CD4-positive, alpha-beta memory T cell (primary cell): ENCODE data around the gene SMARCE1. TPM values are rescaled to one million over a fixed set of nuclear protein-coding genes. Genes with fewer than 3 reads are reported as not detected.
"Not testable (repeated sequence)": the region's sequence is repeated elsewhere in the genome, so short reads cannot be mapped to it uniquely, and the experiment has no call there.

Experiments
- CTCF ChIA-PET: fragments of 350-600 bp; sonication (Branson Sonifier 250); formaldehyde crosslinking; loops from one replicate; lab custom pipeline; 2021; ENCODE audit warnings: inconsistent platforms; ENCODE audit not compliant: partially characterized antibody; lab: Charles Lee
- POLR2A ChIA-PET: fragments of 350-600 bp; sonication (Branson Sonifier 250); formaldehyde crosslinking; loops from one replicate; lab custom pipeline; 2021; ENCODE audit not compliant: partially characterized antibody; lab: Charles Lee
- DNase-seq, 5 donors: peaks; one replicate each; pipeline versions ENCODE4 v3.0.0 to v3.0.0-alpha.2; 2020 to 2022; ENCODE audit warnings: mixed read lengths in 1 of 5
- H3K27ac ChIP-seq: one replicate; pipeline ENCODE4 v1.7.0; 2013; ENCODE audit warnings: low read depth, low read length
- H3K27me3 ChIP-seq: 2 replicates; pipeline ENCODE4 v1.7.0; 2013; ENCODE audit warnings: mild to moderate bottlenecking, low read length, moderate library complexity; ENCODE audit not compliant: insufficient read depth
- H3K36me3 ChIP-seq: 2 replicates; pipeline ENCODE4 v1.7.0; 2013; ENCODE audit warnings: mild to moderate bottlenecking, low read length, moderate library complexity; ENCODE audit not compliant: insufficient read depth
- H3K4me1 ChIP-seq: 2 replicates; pipeline ENCODE4 v1.7.0; 2013; ENCODE audit warnings: mild to moderate bottlenecking, low read length, moderate library complexity; ENCODE audit not compliant: insufficient read depth
- H3K4me3 ChIP-seq, 2 donors: one replicate each; pipeline ENCODE4 v1.7.0; 2013; ENCODE audit warnings: low read length in 2 of 2, mild to moderate bottlenecking in 1 of 2
- H3K9me3 ChIP-seq, 2 donors: one replicate each; pipeline ENCODE4 v1.7.0; 2013; ENCODE audit warnings: low read length in 2 of 2, control low read depth in 1 of 2; ENCODE audit not compliant: control insufficient read depth in 1 of 2
- H3K27ac Mint-ChIP-seq, 7 donors: one replicate each; pipeline ENCODE4 v1.8.0; 2020 to 2021; ENCODE audit warnings: mixed read lengths in 7 of 7, mild to moderate bottlenecking in 6 of 7, inconsistent platforms in 3 of 7, moderate library complexity in 3 of 7
- H3K27me3 Mint-ChIP-seq, 2 donors: one replicate each; pipeline ENCODE4 v1.8.0; 2020 to 2021; ENCODE audit warnings: mixed read lengths in 2 of 2
- H3K36me3 Mint-ChIP-seq, 2 donors: one replicate each; pipeline ENCODE4 v1.8.0; 2020 to 2021; ENCODE audit warnings: mixed read lengths in 2 of 2, inconsistent platforms in 1 of 2, mild to moderate bottlenecking in 1 of 2
- H3K4me1 Mint-ChIP-seq, 4 donors: one replicate each; pipeline ENCODE4 v1.8.0; 2020 to 2021; ENCODE audit warnings: mixed read lengths in 4 of 4, mild to moderate bottlenecking in 1 of 4
- H3K4me3 Mint-ChIP-seq, 8 donors: one replicate each; pipeline ENCODE4 v1.8.0; 2020 to 2021; ENCODE audit warnings: mixed read lengths in 8 of 8, mild to moderate bottlenecking in 7 of 8, moderate library complexity in 6 of 8, inconsistent platforms in 3 of 8
- H3K9me3 Mint-ChIP-seq, 8 donors: one replicate each; pipeline ENCODE4 v1.8.0; 2020 to 2021; ENCODE audit warnings: mixed read lengths in 8 of 8, mild to moderate bottlenecking in 5 of 8, inconsistent platforms in 3 of 8, moderate library complexity in 1 of 8
- intact Hi-C: fragments of 100-400 bp; cut with micrococcal nuclease; formaldehyde crosslinking; loops from one replicate; pipeline ENCODE4 v1.15.1; 2023
- polyA plus RNA-seq, 2 donors: library from polyadenylated mRNA; unstranded; fragments of 300-500 nt; fragmentation: Illumina TruSeq; gene quantifications; one replicate each; pipeline ENCODE4 v1.2.3, GENCODE V29; 2021
- total RNA-seq, 2 experiments: library from RNA; stranded (reverse); gene quantifications; one replicate each; pipeline ENCODE4 v1.2.3, GENCODE V29; 2021

Gene SMARCE1
- total and polyA plus RNA-seq, 4 experiments from 2014 or later: 87.6 to 197 (median 119) TPM

DNA sequence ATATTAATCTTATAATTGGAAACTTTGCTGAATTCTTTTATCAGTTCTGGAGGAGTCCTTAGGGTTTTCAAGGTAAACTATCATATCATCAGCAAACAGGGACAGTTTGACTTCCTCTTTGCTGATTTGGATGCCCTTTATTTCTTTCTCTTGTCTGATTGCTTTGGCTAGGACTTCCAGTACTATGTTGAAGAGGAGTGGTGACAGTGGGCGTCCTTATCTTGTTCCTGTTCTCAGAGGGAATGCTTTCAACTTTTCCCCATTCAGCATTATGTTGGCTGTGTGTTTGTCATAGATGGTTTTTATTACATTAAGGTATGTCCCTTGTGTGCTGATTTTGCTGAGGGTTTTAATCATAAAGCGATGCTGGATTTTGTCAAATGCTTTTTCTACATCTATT is 62.7 kb downstream of the SMARCE1 start:
- H3K36me3 Mint-ChIP-seq: peaks cover 8 to 18% of the 10 kb centered on the region in 2 donors
- intact Hi-C loops, H3K27me3 ChIP-seq, H3K9me3 ChIP-seq, H3K4me3 ChIP-seq, DNase-seq, H3K27me3 Mint-ChIP-seq, H3K36me3 ChIP-seq, H3K27ac ChIP-seq: not testable (repeated sequence)
- peak overlapping the region in 4 of 8 donors; percentile 2 to 39 (median 12) for H3K4me3 Mint-ChIP-seq
- peaks cover 0 to 30% (median 23%) of the 10 kb centered on the region in 8 donors for H3K9me3 Mint-ChIP-seq
- H3K4me1 ChIP-seq: peaks cover 78% of the 10 kb centered on the region
- H3K4me1 Mint-ChIP-seq: peaks cover 65 to 97% (median 81%) of the 10 kb centered on the region in 4 donors
- peak overlapping the region; percentile 12 to 84 (median 63) for H3K27ac Mint-ChIP-seq
- ChIA-PET CTCF (interaction anchor here (1.0 to 1.8 kb wide), 3 partner anchors 23 to 35 kb away, joined by 4 to 6 read pairs (median 5); no protein-coding TSS in a partner anchor), POLR2A (interaction anchor here (1.1 to 5.9 kb wide), 2 partner anchors 20 kb away, joined by 4 to 166 read pairs; partner anchors contain the start of gene CCR7)

DNA sequence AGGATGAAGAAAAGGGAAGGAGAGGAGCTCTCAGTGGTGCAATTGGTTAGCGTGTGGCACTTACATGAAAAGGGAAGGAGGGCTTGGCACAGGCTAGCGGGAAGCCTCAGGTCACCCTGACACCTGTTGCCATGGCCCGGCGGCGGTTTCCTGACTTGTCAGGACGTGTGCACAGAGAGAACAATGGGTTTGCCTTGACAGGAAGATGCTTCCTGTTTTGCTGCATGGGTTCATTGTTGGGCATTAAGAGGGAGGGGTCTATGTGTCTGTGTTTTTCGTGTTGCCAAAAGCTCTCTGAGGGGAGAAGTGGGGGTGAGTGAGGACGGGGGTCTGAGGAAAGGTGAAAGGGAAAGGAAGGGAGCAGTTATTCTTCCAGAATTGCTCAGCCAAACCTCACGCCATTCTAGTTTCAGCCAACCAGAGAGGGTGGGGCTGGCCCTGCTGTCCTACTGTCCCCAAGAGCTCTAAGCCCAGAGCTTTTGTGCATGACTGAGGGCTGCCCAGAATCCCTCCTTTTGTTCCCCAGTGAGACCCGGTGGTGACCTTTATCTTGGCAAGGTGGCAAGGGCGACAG is 65.2 kb downstream of the SMARCE1 start:
- POLR2A ChIA-PET: interaction anchor here (0.8 to 5.9 kb wide), 19 partner anchors 9 to 1106 kb away, joined by 3 to 166 read pairs (median 5); partner anchors contain the start of genes CCR7 and EIF1

DNA sequence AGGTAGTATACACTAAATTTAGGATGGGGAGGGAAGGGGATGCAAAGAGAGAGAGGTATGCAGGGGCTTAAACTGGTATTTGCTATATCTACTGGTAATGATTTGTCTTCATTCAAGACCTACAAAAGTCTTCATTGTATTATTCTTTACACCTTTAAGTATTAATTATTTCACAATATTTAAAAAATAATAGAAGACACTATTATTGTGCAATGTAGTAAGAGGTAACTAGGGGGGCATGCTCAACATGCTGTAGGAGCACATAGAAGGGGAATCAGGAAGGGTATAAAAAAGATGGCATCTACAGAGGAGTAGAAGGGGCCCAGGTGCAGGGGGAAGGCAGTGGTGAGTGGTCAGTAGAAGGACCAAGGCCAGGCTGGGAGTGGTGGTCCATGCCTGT is 67.5 kb downstream of the SMARCE1 start:
- Histone ChIP-seq H3K4me1 (peaks cover 76% of the 10 kb centered on the region), H3K27me3 (no peaks in the 10 kb centered on the region), H3K36me3 (no peaks in the 10 kb centered on the region), H3K9me3 (no peaks in the 10 kb centered on the region), H3K27ac (no peak overlapping the region), H3K4me3 (no peak overlapping the region)
- H3K9me3 Mint-ChIP-seq: peaks cover 2 to 20% (median 17%) of the 10 kb centered on the region in 8 donors
- peaks cover 9 to 11% of the 10 kb centered on the region in 2 donors for H3K36me3 Mint-ChIP-seq
- H3K4me1 Mint-ChIP-seq: peaks cover 54 to 91% (median 73%) of the 10 kb centered on the region in 4 donors
- peak overlapping the region; percentile 10 to 95 (median 83) for H3K27ac Mint-ChIP-seq
- intact Hi-C loops: no loop called here
- CTCF ChIA-PET: interaction anchor here (1.4 to 2.2 kb wide), 4 partner anchors 11 to 48 kb away, joined by 3 to 14 read pairs (median 6); no protein-coding TSS in a partner anchor
- POLR2A ChIA-PET: interaction anchor here (3.0 to 5.9 kb wide), 4 partner anchors 15 to 34 kb away, joined by 27 to 166 read pairs (median 50); partner anchors contain the start of gene CCR7
- peak overlapping the region in 6 of 8 donors; percentile 12 to 57 (median 44) for H3K4me3 Mint-ChIP-seq
- no peaks in the 10 kb centered on the region for H3K27me3 Mint-ChIP-seq
- DNase-seq: no peak

More for the DNA sequence above, 65.2 kb downstream of the SMARCE1 start:
- CTCF ChIA-PET: interaction anchor here (0.8 to 2.5 kb wide), 7 partner anchors 11 to 37 kb away, joined by 3 to 19 read pairs (median 6); no protein-coding TSS in a partner anchor
- intact Hi-C loops: loop anchor here (1.0 kb wide), 2 partner anchors 21 kb away; no protein-coding TSS in a partner anchor
- Mint-ChIP-seq H3K27ac (peak overlapping the region; percentile 75 to 96 (median 95)), H3K4me3 (peak overlapping the region; percentile 32 to 84 (median 80)), H3K27me3 (no peaks in the 10 kb centered on the region), H3K36me3 (peaks cover 5 to 18% of the 10 kb centered on the region in 2 donors), H3K9me3 (peaks cover 0 to 26% (median 19%) of the 10 kb centered on the region in 8 donors), H3K4me1 (peaks cover 57 to 95% (median 78%) of the 10 kb centered on the region in 4 donors)
- H3K36me3 ChIP-seq: no peaks in the 10 kb centered on the region
- peak; percentile 74 to 78 (median 76) for DNase-seq
- no peaks in the 10 kb centered on the region for H3K9me3 ChIP-seq
- no peaks in the 10 kb centered on the region for H3K27me3 ChIP-seq
- peak overlapping the region; percentile 28 to 34 for H3K4me3 ChIP-seq
- H3K27ac ChIP-seq: peak overlapping the region; percentile 47
- peaks cover 72% of the 10 kb centered on the region for H3K4me1 ChIP-seq

DNA sequence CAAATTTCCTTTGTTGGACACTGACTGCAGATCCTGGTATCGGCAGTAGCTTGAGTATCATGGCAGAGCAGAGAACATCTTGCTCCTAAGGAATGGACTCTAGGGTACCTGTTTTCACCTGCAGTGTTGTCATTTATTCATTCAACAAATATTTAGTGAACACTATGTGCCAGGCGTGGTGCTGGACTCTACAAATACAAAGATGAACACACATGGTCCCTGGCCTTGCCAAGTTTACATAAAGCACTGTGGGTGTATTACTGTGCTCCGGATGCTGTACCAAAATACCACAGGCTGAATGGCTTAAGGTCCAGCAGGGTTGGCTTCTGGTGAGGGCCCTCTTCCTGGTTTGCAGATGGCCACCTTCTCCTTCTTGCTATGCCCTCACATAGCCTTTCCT is 68.1 kb downstream of the SMARCE1 start:
- peaks cover 4 to 20% (median 16%) of the 10 kb centered on the region in 8 donors for H3K9me3 Mint-ChIP-seq
- no peaks in the 10 kb centered on the region for H3K27me3 Mint-ChIP-seq
- no peak overlapping the region for H3K27ac ChIP-seq
- peaks cover 52 to 84% (median 68%) of the 10 kb centered on the region in 4 donors for H3K4me1 Mint-ChIP-seq
- H3K9me3 ChIP-seq: no peaks in the 10 kb centered on the region
- H3K4me3 ChIP-seq: no peak overlapping the region
- intact Hi-C loops: no loop called here
- H3K36me3 ChIP-seq: no peaks in the 10 kb centered on the region
- H3K27me3 ChIP-seq: no peaks in the 10 kb centered on the region
- peak overlapping the region in 5 of 7 donors; percentile 36 to 57 (median 44) for H3K27ac Mint-ChIP-seq
- POLR2A ChIA-PET: no interaction called here
- no peak overlapping the region for H3K4me3 Mint-ChIP-seq
- peaks cover 76% of the 10 kb centered on the region for H3K4me1 ChIP-seq
- no peak for DNase-seq
- H3K36me3 Mint-ChIP-seq: peaks cover 10 to 11% of the 10 kb centered on the region in 2 donors
- CTCF ChIA-PET: interaction anchor here (4.3 kb wide), 1 partner anchor 19 kb away, joined by 27 read pairs; no protein-coding TSS in a partner anchor

DNA sequence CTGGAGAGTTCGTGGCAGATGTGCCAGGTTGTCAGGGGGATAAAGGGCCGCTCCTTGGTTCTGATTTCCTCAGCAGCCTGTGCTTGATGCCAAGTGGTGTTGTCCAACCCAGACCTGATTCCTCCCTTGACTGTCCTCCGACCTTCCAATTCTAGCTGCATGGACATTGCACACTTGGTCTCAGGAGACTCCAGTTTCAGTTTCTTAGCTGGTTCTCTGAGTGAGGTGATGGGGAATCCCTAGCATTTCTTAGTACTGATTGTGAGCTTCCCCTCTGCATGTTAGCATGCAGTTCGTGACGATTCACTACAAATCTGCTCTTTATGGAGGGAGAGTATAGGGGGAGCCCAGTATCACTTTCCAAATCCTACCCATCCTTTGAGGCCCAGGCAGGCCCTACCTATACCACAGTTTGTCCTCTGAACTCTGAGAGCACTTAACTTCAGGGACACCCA is 70.0 kb downstream of the SMARCE1 start:
- DNase-seq: peak in 1 of 5 donors; percentile 40
- H3K4me3 ChIP-seq: no peak overlapping the region
- no peaks in the 10 kb centered on the region for H3K9me3 ChIP-seq
- ChIA-PET CTCF (interaction anchor here (1.5 to 4.3 kb wide), 5 partner anchors 14 to 42 kb away, joined by 6 to 27 read pairs (median 16); partner anchors contain the start of gene CCR7), POLR2A (interaction anchor here (0.9 to 4.4 kb wide), 15 partner anchors 10 to 70 kb away, joined by 3 to 87 read pairs (median 5); partner anchors contain the start of genes CCR7 and SMARCE1)
- Mint-ChIP-seq H3K27me3 (no peaks in the 10 kb centered on the region), H3K27ac (peak overlapping the region; percentile 54 to 91 (median 77)), H3K36me3 (peaks cover 13 to 15% of the 10 kb centered on the region in 2 donors), H3K4me3 (peak overlapping the region in 7 of 8 donors; percentile 18 to 77 (median 56)), H3K4me1 (peaks cover 39 to 67% (median 55%) of the 10 kb centered on the region in 4 donors), H3K9me3 (peaks cover 6 to 28% (median 21%) of the 10 kb centered on the region in 8 donors)
- no peak overlapping the region for H3K27ac ChIP-seq
- H3K27me3 ChIP-seq: no peaks in the 10 kb centered on the region
- peaks cover 67% of the 10 kb centered on the region for H3K4me1 ChIP-seq
- H3K36me3 ChIP-seq: no peaks in the 10 kb centered on the region
- intact Hi-C loops: no loop called here

DNA sequence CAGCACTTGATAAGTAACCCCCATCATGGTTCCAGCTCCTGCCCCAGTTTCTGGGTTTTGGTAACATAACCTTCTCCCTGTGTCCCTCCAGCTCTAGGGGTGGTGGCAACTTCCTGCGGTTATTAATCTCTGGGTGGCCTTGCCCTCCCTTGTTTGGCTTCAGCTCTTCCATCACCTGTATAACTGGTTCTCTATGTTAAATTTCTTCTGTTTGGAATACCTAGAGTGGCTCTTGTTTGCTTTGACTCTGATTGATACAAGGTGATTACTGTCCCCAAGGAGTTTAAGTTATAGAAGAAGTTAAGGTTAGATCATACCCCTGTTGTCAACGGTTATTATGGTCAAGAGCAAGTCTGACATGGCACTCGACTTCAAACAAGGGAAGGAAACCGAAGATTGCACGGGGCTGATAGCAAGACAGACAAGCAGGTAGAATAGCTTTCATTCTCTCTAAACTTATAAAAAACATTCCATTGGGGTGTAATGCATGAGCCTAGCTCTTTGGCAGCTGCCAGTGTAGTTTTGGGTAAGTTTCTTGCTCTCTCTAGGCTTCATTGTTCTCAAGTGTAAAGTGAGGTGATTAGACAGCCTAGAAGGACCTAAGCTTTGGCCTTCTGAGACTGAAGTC is 71.4 kb downstream of the SMARCE1 start:
- ChIA-PET POLR2A (interaction anchor here (0.8 to 4.4 kb wide), 15 partner anchors 11 to 44 kb away, joined by 3 to 87 read pairs (median 5); partner anchors contain the start of gene CCR7), CTCF (interaction anchor here (0.5 to 4.3 kb wide), 8 partner anchors 12 to 273 kb away, joined by 3 to 27 read pairs (median 8); partner anchors contain the start of gene CCR7)
- H3K4me3 Mint-ChIP-seq: peak overlapping the region in 7 of 8 donors; percentile 1 to 74 (median 50)
- Histone ChIP-seq H3K36me3 (no peaks in the 10 kb centered on the region), H3K4me1 (peaks cover 52% of the 10 kb centered on the region), H3K9me3 (no peaks in the 10 kb centered on the region), H3K4me3 (no peak overlapping the region), H3K27me3 (no peaks in the 10 kb centered on the region), H3K27ac (peak overlapping the region; percentile 13)
- H3K27me3 Mint-ChIP-seq: no peaks in the 10 kb centered on the region
- intact Hi-C loops: loop anchor here (1.0 kb wide), 1 partner anchor 11 kb away; the partner anchor contains the start of gene CCR7
- H3K27ac Mint-ChIP-seq: peak overlapping the region; percentile 76 to 90 (median 87)
- DNase-seq: peak in 1 of 5 donors; percentile 50
- H3K9me3 Mint-ChIP-seq: peaks cover 6 to 41% (median 25%) of the 10 kb centered on the region in 8 donors
- peaks cover 14 to 19% of the 10 kb centered on the region in 2 donors for H3K36me3 Mint-ChIP-seq
- H3K4me1 Mint-ChIP-seq: peaks cover 32 to 56% (median 49%) of the 10 kb centered on the region in 4 donors
